H9 (cell line): Measurements from ENCODE around the gene GDNF. TPM values are rescaled to one million over a fixed set of nuclear protein-coding genes. Genes with fewer than 3 reads are reported as not detected.

Experiments
- DNase-seq: peaks from one replicate; pipeline ENCODE4 v3.0.0-alpha.2; 2017
- H2AFZ ChIP-seq: one replicate; pipeline ENCODE4 v1.6.1; 2013; ENCODE audit warnings: mild to moderate bottlenecking, low read length, control low read depth, moderate library complexity
- H2AK5ac ChIP-seq: 2 replicates; pipeline ENCODE4 v1.6.1; 2013; ENCODE audit warnings: low read length, control low read depth, mixed read lengths; ENCODE audit not compliant: insufficient read length
- H2BK120ac ChIP-seq: one replicate; pipeline ENCODE4 v1.6.1; 2013; ENCODE audit warnings: low read depth, mild to moderate bottlenecking, low read length, control low read depth, inconsistent platforms; ENCODE audit not compliant: poor library complexity, severe bottlenecking
- H2BK12ac ChIP-seq: 2 replicates; pipeline ENCODE4 v1.6.1; 2013; ENCODE audit warnings: low read length, control low read depth, mixed read lengths, low read depth; ENCODE audit not compliant: insufficient read length
- H2BK15ac ChIP-seq: 2 replicates; pipeline ENCODE4 v1.6.1; 2013; ENCODE audit warnings: low read depth, low read length, control low read depth
- H2BK20ac ChIP-seq: one replicate; pipeline ENCODE4 v1.6.1; 2013; ENCODE audit warnings: low read depth, mild to moderate bottlenecking, low read length, control low read depth, inconsistent platforms; ENCODE audit not compliant: poor library complexity, severe bottlenecking
- H2BK5ac ChIP-seq: 2 replicates; pipeline ENCODE4 v1.6.1; 2013; ENCODE audit warnings: low read length, control low read depth, mixed read lengths; ENCODE audit not compliant: insufficient read length
- H3K14ac ChIP-seq: 2 replicates; pipeline ENCODE4 v1.6.1; 2013; ENCODE audit warnings: low read length, control low read depth; ENCODE audit not compliant: insufficient read depth
- H3K18ac ChIP-seq: 2 replicates; pipeline ENCODE4 v1.6.1; 2013; ENCODE audit warnings: low read depth, mild to moderate bottlenecking, mixed read lengths, low read length, control low read depth; ENCODE audit not compliant: insufficient read length
- H3K23ac ChIP-seq: 2 replicates; pipeline ENCODE4 v1.6.1; 2013; ENCODE audit warnings: low read length, control low read depth, mixed read lengths, low read depth; ENCODE audit not compliant: insufficient read length
- H3K23me2 ChIP-seq: 2 replicates; pipeline ENCODE4 v1.6.1; 2013; ENCODE audit warnings: low read depth, mild to moderate bottlenecking, mixed read lengths, low read length, control low read depth; ENCODE audit not compliant: insufficient read length, poor library complexity, severe bottlenecking
- H3K27ac ChIP-seq: 2 replicates; pipeline ENCODE4 v1.5.1; 2013; ENCODE audit warnings: low read length, control low read depth, mixed read lengths, low read depth; ENCODE audit not compliant: insufficient read length
- H3K27me3 ChIP-seq: 2 replicates; pipeline ENCODE4 v1.6.1; 2013; ENCODE audit warnings: low read length, control low read depth, inconsistent platforms; ENCODE audit not compliant: insufficient read depth
- H3K4ac ChIP-seq: 2 replicates; pipeline ENCODE4 v1.6.1; 2013; ENCODE audit warnings: low read depth, mild to moderate bottlenecking, control low read depth, inconsistent platforms, low read length, moderate library complexity
- H3K4me1 ChIP-seq: 2 replicates; pipeline ENCODE4 v1.6.1; 2013; ENCODE audit warnings: low read length, control low read depth, inconsistent platforms; ENCODE audit not compliant: insufficient read depth
- H3K4me2 ChIP-seq: 2 replicates; pipeline ENCODE4 v1.6.1; 2013; ENCODE audit warnings: low read length, control low read depth, mixed read lengths; ENCODE audit not compliant: insufficient read length, insufficient read depth
- H3K56ac ChIP-seq: 2 replicates; pipeline ENCODE4 v1.6.1; 2013; ENCODE audit warnings: low read depth, mild to moderate bottlenecking, mixed read lengths, low read length, control low read depth; ENCODE audit not compliant: insufficient read length
- H3K79me1 ChIP-seq: 2 replicates; pipeline ENCODE4 v1.6.1; 2013; ENCODE audit warnings: low read depth, mild to moderate bottlenecking, moderate library complexity, low read length, control low read depth, inconsistent platforms; ENCODE audit not compliant: insufficient read depth, poor library complexity, severe bottlenecking
- H3K79me2 ChIP-seq: 2 replicates; pipeline ENCODE4 v1.6.1; 2013; ENCODE audit warnings: low read length, control low read depth, inconsistent platforms; ENCODE audit not compliant: insufficient read depth
- H3K9ac ChIP-seq: 2 replicates; pipeline ENCODE4 v1.6.1; 2013; ENCODE audit warnings: low read length, control low read depth, mixed read lengths; ENCODE audit not compliant: insufficient read length; ENCODE audit errors: extremely low read depth
- H3K9me3 ChIP-seq: one replicate; pipeline ENCODE4 v1.6.1; 2013; ENCODE audit warnings: low read depth, low read length, inconsistent platforms; ENCODE audit not compliant: control insufficient read depth
- H3T11ph ChIP-seq: one replicate; pipeline ENCODE4 v1.6.1; 2013; ENCODE audit warnings: mild to moderate bottlenecking, low read length, control low read depth, inconsistent platforms
- H4K20me1 ChIP-seq: one replicate; pipeline ENCODE4 v1.6.1; 2013; ENCODE audit not compliant: control insufficient read depth, insufficient read length, insufficient read depth
- H4K5ac ChIP-seq: 2 replicates; pipeline ENCODE4 v1.6.1; 2013; ENCODE audit warnings: low read depth, mild to moderate bottlenecking, mixed read lengths, low read length, control low read depth; ENCODE audit not compliant: insufficient read length
- H4K8ac ChIP-seq: replicated peaks from 2 replicates; pipeline ENCODE4 v1.6.1; 2013; ENCODE audit warnings: low read length, control low read depth, mixed read lengths, low read depth; ENCODE audit not compliant: insufficient read length
- H4K91ac ChIP-seq: 2 replicates; pipeline ENCODE4 v1.6.1; 2013; ENCODE audit warnings: low read depth, mild to moderate bottlenecking, moderate library complexity, mixed read lengths, low read length, control low read depth; ENCODE audit not compliant: insufficient read length
- H3K27ac Mint-ChIP-seq, 3 experiments: 2 replicates in 2 of 3; 3 replicates in 1 of 3; pipeline ENCODE4 v1.8.0; 2020 to 2021; ENCODE audit warnings: mixed read lengths in 3 of 3, mild to moderate bottlenecking in 1 of 3, moderate library complexity in 1 of 3
- H3K27me3 Mint-ChIP-seq: 2 replicates; pipeline ENCODE4 v1.8.0; 2021; ENCODE audit warnings: low read depth, mild to moderate bottlenecking, moderate library complexity, mixed read lengths
- H3K36me3 Mint-ChIP-seq, 3 experiments: 2 replicates in 2 of 3; 3 replicates in 1 of 3; pipeline ENCODE4 v1.8.0; 2020 to 2021; ENCODE audit warnings: low read depth in 3 of 3, mixed read lengths in 3 of 3; ENCODE audit not compliant: insufficient read depth in 1 of 3
- H3K4me1 Mint-ChIP-seq, 2 experiments: 2 replicates each; pipeline ENCODE4 v1.8.0; 2020; ENCODE audit warnings: mixed read lengths in 2 of 2
- H3K4me3 Mint-ChIP-seq, 2 experiments: 2 replicates in 1 of 2; 3 replicates in 1 of 2; pipeline ENCODE4 v1.8.0; 2020 to 2021; ENCODE audit warnings: mild to moderate bottlenecking in 2 of 2, mixed read lengths in 2 of 2, moderate library complexity in 1 of 2
- H3K9me3 Mint-ChIP-seq, 2 experiments: 2 replicates in 1 of 2; 3 replicates in 1 of 2; pipeline ENCODE4 v1.8.0; 2020; ENCODE audit warnings: mild to moderate bottlenecking in 2 of 2, mixed read lengths in 2 of 2, moderate library complexity in 1 of 2
- CTCF ChIP-seq: fragments of 200-600 bp; sonication (generic); conservative IDR thresholded peaks from 3 replicates; pipeline ENCODE4 v1.8.0; 2021; ENCODE audit warnings: antibody characterized with exemption, mild to moderate bottlenecking
- WGBS: extraction: QIAGEN DNeasy Blood & Tissue Kit; methylation state at CpG from one replicate; pipeline ENCODE4 v1.1.7; 2013; ENCODE audit warnings: missing lambda C conversion rate, low lambda C conversion rate, mixed read lengths; ENCODE audit not compliant: insufficient read length; ENCODE audit errors: extremely low coverage; 5-methylcytosine and 5-hydroxymethylcytosine counted together
- total RNA-seq: library from RNA; stranded (reverse); gene quantifications from 2 replicates; pipeline ENCODE4 v1.2.1, GENCODE V29; 2021

Gene GDNF
- total RNA-seq, 1 experiment from 2014 or later, result not detected

- H3K4me3 Mint-ChIP-seq, result no peak overlapping the region
- no peaks in the 10 kb centered on the region for H4K20me1 ChIP-seq
- H2AFZ ChIP-seq, result no peak overlapping the region
- H3K4me1 ChIP-seq, result no peaks in the 10 kb centered on the region
- H3K9me3 Mint-ChIP-seq, result peaks cover 0 to 3% of the 10 kb centered on the region in 2 experiments; a peak in 1 of 5 replicates
- no peak overlapping the region for H2BK120ac ChIP-seq
- H3K56ac ChIP-seq, result no peak overlapping the region
- no peak overlapping the region for H3T11ph ChIP-seq
- H3K79me1 ChIP-seq, result no peaks in the 10 kb centered on the region
- no peak overlapping the region for H2BK20ac ChIP-seq
- no peak for DNase-seq
- no peak overlapping the region for H3K27ac ChIP-seq
- no peak overlapping the region for H2AK5ac ChIP-seq
- H3K18ac ChIP-seq, result no peak overlapping the region
- no peaks in the 10 kb centered on the region for H3K23me2 ChIP-seq
- H2BK12ac ChIP-seq, result no peak overlapping the region
- H3K4ac ChIP-seq, result no peak overlapping the region
- H4K8ac ChIP-seq, result no peak overlapping the region
- no peak overlapping the region for H2BK5ac ChIP-seq
- H3K9ac ChIP-seq, result no peak overlapping the region
- no peak overlapping the region for H4K91ac ChIP-seq
- H4K5ac ChIP-seq, result no peak overlapping the region
- no peaks in the 10 kb centered on the region for H3K36me3 Mint-ChIP-seq
- H3K79me2 ChIP-seq, result no peaks in the 10 kb centered on the region
- H3K14ac ChIP-seq, result no peak overlapping the region
- TF ChIP-seq CTCF, result no peak
- no peaks in the 10 kb centered on the region; the same call in 1 of the 2 replicates for H3K27me3 ChIP-seq
- H2BK15ac ChIP-seq, result no peak overlapping the region
- H3K9me3 ChIP-seq, result no peaks in the 10 kb centered on the region
- peaks cover 0 to 4% of the 10 kb centered on the region in 2 experiments; a peak in 2 of 4 replicates for H3K4me1 Mint-ChIP-seq
- no peak overlapping the region for H3K4me2 ChIP-seq
- H3K27ac Mint-ChIP-seq, result no peak overlapping the region
- no peak overlapping the region for H3K23ac ChIP-seq
- no CpG with 5 or more reads among the region's 3 CpGs for WGBS
- H3K27me3 Mint-ChIP-seq, result peaks cover 5% of the 10 kb centered on the region; the same call in 1 of the 2 replicates
These were observed 42.8 kb upstream of the GDNF start for GRCh38 chr5:37882636-37883035.
